Pons (tissue), 1 donor: ENCODE results near the gene RAB38.

ENCODE experiments used
- DNase-seq: peaks from one replicate; pipeline ENCODE4 v3.0.0-alpha.2; 2016; ENCODE audit warnings: low spot score

The RAB38 gene

DNA sequence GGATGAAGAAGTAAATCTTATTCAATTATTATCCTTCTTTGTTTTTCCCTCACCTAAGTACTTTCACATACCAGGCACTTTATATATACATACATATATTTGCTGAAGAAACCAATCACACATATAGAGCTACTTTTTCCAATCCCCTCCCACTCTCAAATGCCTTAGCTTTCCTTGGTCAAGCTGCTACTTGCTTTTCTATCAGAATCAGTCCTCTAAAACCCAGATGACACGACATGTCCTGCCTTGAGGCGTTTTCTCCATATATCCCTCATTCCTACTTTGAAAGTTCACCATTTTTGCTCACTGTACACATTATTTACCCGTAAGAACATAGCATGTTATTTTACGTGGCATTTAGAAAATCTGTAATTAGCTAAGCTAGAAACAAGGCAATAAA is 5.4 kb downstream of the RAB38 start:
- no peak for DNase-seq

DNA sequence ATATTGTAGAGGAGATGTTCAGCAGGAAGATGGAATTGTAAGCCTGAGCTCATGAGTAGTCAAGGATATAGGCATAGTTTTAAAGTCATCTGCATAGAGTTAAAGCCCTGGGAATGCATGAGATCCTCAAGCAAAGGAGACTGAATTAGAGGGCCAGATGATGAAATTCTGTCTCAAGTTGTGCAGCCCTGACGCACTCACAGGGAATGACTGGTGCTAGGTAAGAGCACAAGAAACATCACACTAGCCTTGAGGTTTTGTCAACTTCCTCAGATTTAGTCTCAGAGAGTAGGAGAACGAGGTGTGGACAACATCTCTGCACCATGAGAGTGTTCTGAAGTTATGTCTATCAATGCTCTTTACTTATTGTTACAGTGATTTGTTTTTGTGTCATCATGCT is 5.8 kb downstream of the RAB38 start:
- no peak for DNase-seq

DNA sequence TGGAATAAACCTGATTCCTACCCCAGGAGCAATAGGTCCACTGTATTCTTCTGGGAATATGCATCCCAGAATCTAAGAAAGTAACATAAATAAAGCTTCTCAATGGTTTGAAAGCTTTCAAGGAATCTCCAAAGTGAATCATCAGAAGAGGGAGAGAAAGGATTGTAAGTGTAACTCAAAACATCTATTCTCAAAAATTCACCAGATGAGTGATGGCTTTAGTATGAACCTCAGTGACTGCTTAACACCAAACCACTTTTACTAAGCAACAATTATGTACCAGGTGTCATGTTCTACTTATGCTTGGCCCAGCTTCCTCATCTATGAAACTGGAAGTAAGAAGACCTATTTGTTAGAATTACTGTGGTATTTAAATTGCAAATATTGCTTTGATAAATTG is 7.4 kb downstream of the RAB38 start:
- DNase-seq = no peak

DNA sequence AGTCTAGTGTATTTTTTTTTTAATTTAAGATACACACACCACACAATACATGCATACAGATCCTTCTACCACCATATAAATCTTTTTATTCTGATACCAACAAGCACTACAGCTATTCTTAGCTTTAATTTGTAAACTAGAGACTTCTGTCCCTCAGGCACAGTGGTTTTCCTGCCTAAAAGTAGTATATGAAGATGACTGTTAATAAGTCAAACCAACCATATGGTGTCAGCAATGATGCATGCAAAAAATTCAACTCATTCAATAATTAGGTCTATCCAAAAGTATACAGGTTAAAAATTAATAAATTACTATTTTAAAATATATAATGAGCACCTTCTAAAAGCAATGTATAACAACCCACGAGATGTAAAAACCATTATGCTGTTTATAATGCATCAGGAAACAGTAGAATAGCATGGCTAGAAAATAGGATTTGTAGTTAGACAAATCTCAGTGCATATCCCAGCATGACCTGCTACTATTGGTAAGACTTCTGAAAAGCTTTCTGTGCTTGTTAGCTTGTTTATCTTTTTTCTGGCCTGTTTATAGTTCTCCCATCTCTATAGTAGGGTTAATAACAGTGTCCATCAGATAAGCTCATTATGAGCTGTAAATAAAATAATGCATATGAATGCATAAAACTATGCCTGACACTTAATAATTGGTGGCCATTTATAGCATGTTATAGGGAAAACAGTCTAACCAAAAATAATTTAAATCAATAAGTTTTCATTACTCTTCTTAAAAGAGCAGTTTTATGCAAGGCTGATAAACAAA is 10.2 kb downstream of the RAB38 start:
- DNase-seq = no peak

DNA sequence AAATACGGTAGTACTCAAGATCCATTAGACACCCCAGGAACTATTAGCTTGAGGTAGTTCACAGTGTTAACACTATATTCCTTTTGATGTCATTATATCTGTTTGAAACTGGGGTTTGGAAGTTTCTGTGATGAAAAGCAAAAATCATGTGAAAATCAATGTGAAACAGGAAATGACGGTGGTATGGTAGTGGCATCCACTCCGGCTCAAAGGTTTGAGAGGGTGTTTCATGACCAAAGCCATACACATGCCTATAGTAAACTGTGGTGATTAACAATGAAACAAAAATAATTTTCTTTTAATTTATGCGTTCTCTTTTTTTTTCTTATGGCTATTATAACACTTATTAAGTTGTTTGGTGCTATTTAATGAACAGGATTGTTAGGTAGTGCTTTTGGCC is 10.9 kb downstream of the RAB38 start:
- no peak for DNase-seq

DNA sequence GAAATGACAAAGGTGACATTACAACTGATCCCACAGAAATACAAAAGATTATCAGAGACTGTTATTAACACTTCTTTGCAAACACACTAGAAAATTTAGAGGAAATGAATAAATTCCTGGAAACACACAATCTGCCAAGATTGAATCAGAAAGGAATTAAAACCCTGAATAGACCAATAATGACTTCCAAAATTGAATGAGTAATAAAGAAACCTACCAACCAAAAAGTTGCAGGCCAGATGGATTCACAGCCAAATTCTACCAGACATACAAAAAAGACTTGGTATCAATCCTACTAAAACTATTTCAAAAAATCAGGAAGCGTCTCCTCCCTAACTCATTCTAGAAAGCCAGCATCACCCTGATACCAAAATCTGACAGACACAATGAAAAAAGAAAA is 17.2 kb downstream of the RAB38 start:
- no peak for DNase-seq

DNA sequence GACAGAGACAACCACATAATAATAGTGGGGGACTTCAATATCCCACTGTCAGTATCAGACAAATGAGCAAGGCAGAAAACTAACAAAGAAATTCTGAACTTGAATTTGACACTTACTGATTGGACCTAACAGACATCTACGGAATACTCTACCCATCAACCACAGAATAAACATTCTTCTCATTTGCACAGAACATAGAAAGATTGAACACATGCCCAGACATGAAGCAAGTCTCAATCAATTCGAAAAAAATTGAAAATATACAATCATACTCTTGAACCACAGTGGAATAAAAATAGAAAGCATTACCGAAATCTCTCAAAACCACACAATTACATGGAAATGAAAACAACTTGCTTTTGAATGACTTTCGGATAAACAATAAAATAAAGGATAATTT is 17.9 kb downstream of the RAB38 start:
- DNase-seq = no peak

DNA sequence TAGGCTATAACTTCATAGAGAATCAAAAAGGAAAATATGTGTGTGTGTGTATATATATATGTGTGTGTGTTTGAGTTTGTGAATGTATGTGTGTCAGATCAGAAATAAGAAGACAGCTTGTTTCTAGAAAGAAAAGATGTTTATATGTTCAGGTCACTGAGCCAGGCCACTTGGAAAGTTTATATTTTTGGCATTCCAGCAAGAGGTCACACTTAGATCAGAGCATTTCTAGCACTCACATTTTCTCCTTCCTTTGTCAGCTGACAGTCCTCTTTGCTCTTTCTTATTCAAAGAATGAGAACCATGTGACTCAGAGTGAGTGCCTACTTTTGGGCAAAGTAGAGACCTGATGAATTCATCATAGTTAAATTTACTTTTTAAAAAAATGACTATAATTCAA is 22.9 kb downstream of the RAB38 start:
- DNase-seq = no peak

DNA sequence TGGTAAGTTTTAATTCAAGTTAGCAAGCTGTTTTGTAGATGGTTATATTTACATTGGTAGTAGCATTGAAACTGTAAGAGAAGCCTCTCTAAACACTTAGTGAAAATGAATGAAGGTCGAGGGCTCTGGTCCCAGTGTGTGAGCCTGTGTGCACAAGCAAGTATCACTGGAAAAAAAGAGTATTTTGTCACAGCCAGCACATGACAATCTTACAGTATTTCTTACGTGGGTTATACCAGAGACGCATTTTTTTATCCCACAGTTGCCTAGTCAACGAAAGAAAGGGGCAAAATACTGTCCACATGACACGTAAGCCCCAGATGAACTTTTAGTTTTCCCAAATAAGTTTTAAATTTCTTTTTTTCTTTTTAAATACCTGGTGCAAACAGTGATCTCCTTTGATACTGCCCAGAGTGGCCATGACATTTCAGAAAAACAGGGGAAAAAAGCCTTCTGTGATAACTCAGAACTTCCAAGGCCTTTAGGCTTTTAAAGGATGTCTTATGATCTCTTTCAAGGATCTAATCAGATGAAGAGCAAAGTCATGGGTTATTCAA is 23.5 kb downstream of the RAB38 start:
- no peak for DNase-seq

DNA sequence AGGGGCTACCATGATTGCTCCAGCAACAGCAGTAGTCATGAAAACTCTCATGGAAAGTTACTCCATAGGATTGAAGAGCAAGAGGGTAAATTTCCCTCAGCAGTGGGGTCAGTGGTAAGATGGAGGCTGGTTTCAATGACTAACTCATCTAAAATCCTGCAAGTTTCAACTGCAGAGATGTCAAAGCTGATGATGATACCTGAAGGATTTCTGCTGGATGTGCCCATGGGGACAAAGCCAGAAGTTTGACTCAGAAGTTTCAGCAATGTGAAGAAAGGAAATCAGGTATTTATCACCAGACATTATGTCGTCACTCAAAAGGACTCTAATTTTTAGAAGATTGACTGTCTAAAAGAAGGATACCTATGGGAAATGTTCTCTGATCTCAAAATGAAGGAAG is 29.1 kb downstream of the RAB38 start:
- DNase-seq = no peak

DNA sequence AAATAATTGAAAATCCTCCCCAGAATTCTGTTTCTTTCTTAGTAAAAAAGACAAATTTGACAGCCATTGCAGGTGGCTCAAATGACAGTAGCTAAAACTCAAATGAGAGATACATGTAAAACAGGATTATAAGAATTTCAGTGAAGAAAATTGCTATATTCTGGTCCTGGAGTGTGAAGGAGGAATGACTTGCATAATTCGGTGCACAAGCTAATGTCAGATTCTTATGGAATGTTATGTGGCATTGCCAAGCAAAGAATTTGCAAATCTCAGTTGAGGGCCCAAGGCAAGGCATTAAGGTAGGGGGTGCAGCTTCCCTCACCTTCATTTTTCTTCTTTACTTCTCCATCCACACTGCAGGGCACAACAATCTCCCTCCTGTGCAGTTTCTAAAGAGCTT is 35.4 kb downstream of the RAB38 start:
- no peak for DNase-seq

DNA sequence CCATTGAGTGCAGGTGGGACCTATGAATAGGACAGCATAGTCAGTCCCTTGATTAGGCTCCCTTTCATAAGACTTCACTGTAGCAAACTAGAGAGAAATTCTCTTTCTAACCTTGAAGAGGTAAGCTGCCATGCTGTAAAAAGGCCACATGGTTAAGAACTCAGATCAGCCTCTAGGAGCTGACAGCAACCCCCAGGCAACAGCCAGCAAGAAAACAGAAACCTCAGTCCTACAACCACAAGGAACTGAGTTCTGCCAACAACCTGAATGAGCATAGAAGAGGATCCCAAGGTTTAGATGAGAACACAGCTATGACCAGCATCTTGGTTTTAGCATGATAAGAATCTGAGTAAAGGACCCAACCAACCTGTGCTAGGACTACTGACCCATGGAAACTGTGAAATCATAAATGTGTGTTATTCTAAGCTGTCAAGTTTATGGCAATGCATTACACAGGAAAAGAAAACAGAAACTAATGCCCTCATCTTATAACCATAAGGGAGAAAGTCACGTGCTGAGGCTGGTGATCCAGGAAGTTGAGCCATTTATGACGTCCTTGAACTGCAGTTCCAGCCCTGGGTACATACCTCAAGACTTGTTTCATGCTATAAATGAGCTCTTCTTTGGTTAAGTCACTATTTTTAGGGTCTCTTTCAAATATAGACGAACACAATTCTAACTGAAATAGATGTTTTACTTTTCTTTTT is 43.3 kb downstream of the RAB38 start:
- DNase-seq = no peak

DNA sequence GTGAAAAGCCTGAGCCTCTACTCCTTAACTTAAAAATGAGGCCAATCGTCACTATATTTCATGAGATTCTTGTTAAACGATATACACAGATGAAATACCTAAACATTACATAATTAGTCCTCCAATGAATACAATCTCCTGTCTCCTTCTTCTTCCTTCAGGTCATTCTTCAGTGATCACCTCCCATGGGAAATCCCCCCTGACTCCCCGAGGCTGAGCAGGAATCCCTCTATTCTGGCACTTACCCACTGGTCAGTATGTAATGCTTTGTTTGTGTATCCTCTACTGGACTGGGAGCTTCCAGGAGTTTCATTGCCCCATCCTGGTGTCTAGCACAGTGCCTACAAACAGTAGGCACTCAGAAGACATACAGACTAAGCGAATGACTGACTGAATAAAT is 52.3 kb downstream of the RAB38 start:
- no peak for DNase-seq

DNA sequence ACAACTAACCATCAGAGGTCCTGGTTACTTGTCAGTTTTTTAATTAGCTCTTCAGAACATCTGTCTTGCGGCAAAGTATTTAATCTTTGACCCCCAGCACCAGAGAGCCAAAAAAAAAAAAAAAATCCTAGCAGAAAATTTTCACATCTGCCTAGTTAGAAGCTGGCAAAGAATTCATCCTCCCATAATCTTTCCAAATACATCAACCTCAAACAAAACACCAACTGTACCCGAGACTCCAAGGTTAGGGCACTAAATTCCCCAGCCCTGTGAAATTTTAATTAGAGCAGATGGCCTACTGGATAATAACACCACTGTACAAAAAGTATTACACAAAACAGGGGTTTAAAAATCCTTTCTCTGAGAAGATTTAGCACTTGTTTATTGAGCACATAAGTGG is 55.7 kb downstream of the RAB38 start:
- no peak for DNase-seq

DNA sequence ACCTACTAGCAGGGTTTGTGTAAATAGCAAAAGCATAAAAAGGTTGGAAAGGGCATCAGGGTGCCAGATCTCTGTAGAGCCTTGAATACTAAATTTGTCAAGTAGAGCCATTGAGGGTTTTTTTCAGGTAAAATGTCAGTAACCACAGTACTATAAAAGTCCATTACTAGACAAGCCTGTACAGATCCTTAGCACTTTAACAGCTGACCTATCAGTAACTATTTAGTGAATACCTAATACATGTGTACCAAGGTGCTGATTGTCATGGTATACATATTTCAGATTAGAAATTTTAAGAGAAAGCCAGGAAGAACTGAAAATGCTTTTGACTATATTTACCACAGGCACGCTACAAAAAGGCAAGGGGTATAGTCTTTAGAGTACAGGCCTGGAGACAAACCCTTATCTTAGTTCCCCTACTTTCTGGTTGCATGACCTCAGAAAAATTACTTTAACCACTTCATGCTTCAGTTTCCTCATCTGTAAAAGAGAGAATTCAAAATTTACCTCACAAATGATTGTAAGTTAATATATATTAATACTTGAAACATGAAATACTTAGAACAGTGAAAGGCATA is 57.9 kb downstream of the RAB38 start:
- DNase-seq = no peak

DNA sequence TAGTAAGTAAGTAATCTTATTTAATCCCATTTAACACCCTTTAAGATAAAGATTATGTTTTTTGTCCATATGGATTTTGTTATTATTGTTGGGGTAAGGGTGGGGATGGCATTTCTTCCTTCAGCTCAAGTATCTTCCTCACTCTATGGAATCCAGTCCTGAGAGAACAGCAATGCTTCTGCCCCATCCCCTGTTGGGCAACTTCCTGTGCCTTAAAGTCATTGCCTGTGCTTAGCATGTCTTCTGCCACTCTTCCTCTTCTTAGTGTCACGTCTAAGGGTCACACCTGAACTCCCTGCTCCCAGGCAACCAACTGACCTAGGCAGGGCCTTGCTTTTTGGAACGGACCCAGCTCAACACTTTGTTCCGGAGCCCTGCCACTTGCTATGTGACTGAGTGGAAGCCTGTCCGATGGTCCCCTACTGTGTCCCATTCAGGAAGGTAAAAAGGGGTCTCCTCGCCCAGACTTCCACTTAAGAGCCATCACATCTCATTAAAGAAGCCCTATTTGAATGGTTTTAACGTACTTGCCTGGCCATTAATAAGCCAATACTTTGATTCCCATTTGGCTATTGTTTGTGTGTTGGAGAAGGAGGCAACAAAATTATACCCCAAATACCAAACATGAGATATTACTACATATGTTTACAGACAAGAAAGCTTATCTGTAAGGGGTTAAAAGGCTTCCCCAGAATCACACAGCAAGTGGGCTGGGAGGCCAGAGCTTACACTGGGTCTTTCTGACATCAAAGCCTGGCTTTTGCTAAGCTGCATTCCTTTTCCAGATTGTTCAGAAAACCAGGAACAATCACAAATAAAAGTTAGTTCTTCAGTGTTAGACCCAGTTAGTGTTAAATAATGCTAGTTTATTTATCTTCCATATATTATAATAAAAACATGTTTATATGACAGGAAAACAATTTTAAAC is 59.2 kb downstream of the RAB38 start:
- DNase-seq = no peak

DNA sequence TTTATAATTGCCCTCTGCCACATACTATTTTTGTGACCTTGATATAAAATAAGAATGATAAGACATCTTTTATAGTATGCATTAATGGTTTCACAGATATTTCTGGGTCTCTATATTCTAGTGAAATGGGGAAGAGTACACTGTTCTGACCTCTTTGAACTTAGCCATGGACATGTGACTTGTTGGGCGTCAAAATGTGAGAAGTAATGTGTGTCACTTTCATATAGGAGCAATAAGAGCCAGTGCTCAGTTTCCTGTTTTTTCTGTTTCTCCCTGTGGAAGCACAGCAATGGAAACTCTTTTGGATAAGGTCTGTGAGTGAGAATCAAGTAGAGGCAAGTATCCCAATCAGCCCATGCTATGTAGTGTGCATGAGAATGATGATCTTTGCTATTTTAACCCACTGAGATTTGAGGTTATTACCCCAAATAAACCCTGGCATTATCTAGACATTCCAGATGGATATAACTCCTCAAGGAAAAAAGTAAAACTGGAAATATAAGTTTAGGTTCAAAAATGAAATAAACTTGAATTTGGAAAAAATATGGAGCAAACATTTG is 60.7 kb downstream of the RAB38 start:
- no peak for DNase-seq

DNA sequence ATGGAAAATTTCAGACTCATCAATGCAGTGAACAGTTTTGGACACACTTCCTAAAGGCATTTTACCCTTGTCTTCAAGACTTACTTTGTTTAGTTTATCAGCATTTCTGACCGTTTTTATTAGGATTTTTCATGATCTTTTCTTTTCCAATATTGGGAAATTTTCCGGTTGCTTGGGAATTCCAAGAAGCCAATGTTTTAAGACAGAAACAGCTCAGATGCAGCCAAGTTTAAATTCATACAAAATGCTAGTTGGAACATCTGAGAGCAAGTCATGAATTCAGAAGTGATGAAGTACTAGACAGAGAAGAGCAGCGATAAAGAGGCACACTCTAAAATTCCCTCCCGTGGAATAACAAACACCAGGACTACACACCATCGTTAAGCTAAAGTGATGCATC is 68.6 kb downstream of the RAB38 start:
- DNase-seq = no peak

DNA sequence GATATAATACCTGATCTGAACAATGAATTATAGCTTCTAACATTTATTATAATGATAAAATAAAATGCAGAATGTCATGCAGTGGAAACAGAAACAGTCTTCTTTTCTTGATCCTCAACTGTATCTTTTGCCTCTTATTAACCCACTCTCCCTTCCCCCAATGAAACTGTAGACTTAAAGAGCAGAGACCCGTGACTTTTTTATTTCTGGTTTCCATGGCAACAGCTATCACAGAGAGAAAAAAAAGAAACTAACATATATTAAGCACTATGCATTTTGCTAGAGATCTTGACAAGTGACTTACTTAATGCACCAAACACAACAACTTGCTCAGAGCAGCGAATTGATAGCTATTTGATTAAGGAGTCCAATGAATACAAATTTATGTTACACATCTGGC is 69.3 kb downstream of the RAB38 start:
- DNase-seq = no peak

DNA sequence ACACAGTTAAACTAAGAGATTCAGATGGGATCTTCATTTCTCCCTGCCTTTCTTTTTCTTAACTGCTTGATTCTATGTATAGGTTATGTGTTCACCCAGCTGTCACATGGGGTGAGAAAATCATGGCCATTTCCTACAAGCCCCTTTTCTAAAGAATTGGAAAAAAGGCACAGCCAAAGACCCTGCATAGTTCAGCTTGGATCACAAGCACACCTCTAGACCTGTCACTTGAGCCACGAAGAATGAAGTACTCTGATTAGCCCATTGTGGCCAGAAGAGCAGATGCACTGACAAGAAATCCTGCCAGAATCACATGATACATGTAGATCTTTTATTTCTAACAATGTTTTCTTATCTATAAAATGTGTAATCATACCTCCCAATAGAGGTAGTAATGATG is 69.7 kb downstream of the RAB38 start:
- no peak for DNase-seq

DNA sequence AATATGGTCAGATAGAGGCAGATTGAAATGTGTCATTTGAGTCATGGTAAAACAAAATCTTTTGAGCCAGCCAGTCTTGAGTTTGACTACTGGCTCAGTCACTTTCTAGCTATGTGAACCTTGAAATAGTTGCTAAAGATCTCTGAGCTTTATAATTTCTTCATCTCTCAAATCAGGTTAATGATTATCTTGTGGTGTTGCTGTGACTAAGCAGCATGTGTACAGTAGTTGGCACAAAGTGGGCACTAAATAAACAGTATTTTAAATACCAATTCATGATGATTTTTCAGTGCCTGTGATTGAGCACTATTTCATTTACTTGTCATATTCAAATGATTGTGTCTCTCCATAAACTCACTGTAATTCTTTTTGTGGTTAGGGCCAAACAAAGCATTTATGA is 70.8 kb downstream of the RAB38 start:
- no peak for DNase-seq
